OCI-LY7 (cell line): ENCODE results near the gene NR5A2. TPM values are rescaled to one million over a fixed set of nuclear protein-coding genes. Genes with fewer than 3 reads are reported as not detected.

Experiments
- BruUV-seq: library from RNA; stranded (reverse); fragments of 400-500 nt; replicated peaks from 2 replicates; lab custom pipeline; 2021; lab: Mats Ljungman, UMichigan
- CTCF ChIA-PET: fragments of 300-600 bp; sonication (Branson Sonifier 250); formaldehyde crosslinking; loops from one replicate; lab custom pipeline; 2022; ENCODE audit warnings: antibody characterized with exemption; ENCODE audit not compliant: unreplicated experiment; lab: Charles Lee
- POLR2A ChIA-PET: fragments of 300-600 bp; sonication (Branson Sonifier 250); formaldehyde crosslinking; loops from one replicate; lab custom pipeline; 2022; ENCODE audit warnings: antibody characterized with exemption; lab: Charles Lee
- DNase-seq: peaks from one replicate; pipeline ENCODE4 v3.0.0-alpha.2; 2015; ENCODE audit warnings: low spot score
- H2AFZ ChIP-seq: fragments of 200-600 bp; sonication (generic), shearing (Covaris generic); 2 replicates; pipeline ENCODE4 v1.6.1; 2014; ENCODE audit warnings: mild to moderate bottlenecking, antibody characterized with exemption, low read length, moderate library complexity
- H3K27ac ChIP-seq: fragments of 200-600 bp; sonication (generic); 2 replicates; pipeline ENCODE4 v1.5.1; 2014; ENCODE audit warnings: mixed run types, low read depth, mild to moderate bottlenecking, moderate library complexity, low read length, inconsistent platforms; ENCODE audit not compliant: poor library complexity, severe bottlenecking
- H3K36me3 ChIP-seq: fragments of 200-600 bp; sonication (generic); 2 replicates; pipeline ENCODE4 v1.6.1; 2014; ENCODE audit warnings: mild to moderate bottlenecking, antibody characterized with exemption, low read length, moderate library complexity, mixed read lengths; ENCODE audit not compliant: insufficient read depth
- H3K4me1 ChIP-seq: fragments of 200-600 bp; sonication (generic); 2 replicates; pipeline ENCODE4 v1.5.1; 2014; ENCODE audit warnings: mild to moderate bottlenecking, low read length; ENCODE audit not compliant: insufficient read depth, poor library complexity, severe bottlenecking
- H3K4me2 ChIP-seq: fragments of 200-600 bp; sonication (generic); 2 replicates; pipeline ENCODE4 v1.6.1; 2014; ENCODE audit warnings: mild to moderate bottlenecking, low read length
- H3K4me3 ChIP-seq: fragments of 200-600 bp; sonication (generic); 2 replicates; pipeline ENCODE4 v1.5.1; 2014; ENCODE audit warnings: mild to moderate bottlenecking, low read depth, low read length; ENCODE audit not compliant: poor library complexity, severe bottlenecking
- H3K79me2 ChIP-seq: fragments of 200-600 bp; sonication (generic); 2 replicates; pipeline ENCODE4 v1.6.1; 2016; ENCODE audit warnings: low read depth, mild to moderate bottlenecking, low read length, moderate library complexity, mixed read lengths; ENCODE audit not compliant: insufficient read depth
- H3K9me2 ChIP-seq: fragments of 200-600 bp; sonication (generic); 2 replicates; pipeline ENCODE4 v1.6.1; 2016; ENCODE audit warnings: mild to moderate bottlenecking, low read length, mixed read lengths; ENCODE audit not compliant: insufficient read depth
- H3K9me3 ChIP-seq: fragments of 200-600 bp; sonication (generic); 2 replicates; pipeline ENCODE4 v1.6.1; 2014; ENCODE audit warnings: mild to moderate bottlenecking, mixed run types, low read length, mixed read lengths
- H4K20me1 ChIP-seq: fragments of 200-600 bp; sonication (generic); 2 replicates; pipeline ENCODE4 v1.6.1; 2014; ENCODE audit warnings: mild to moderate bottlenecking, antibody characterized with exemption, low read length, moderate library complexity, mixed read lengths; ENCODE audit not compliant: insufficient read depth
- EZH2phosphoT487 ChIP-seq: fragments of 200-600 bp; sonication (generic); IDR thresholded peaks from 2 replicates; pipeline ENCODE4 v1.6.1; 2018; ENCODE audit warnings: low read depth, borderline replicate concordance, mild to moderate bottlenecking, mixed run types, antibody characterized with exemption, low read length, moderate library complexity, mixed read lengths
- intact Hi-C: fragments of 100-400 bp; cut with micrococcal nuclease; formaldehyde crosslinking; loops from one replicate; pipeline ENCODE4 v1.10.0; 2022; ENCODE audit not compliant: unreplicated experiment
- total RNA-seq, 2 experiments: library from RNA; depleted of rRNA in 1 of 2; stranded (reverse); fragments of >200 nt in 1 of 2; shearing (Covaris generic) in 1 of 2; gene quantifications; 2 replicates each; pipeline ENCODE4 v1.2.3, GENCODE V29; 2014 to 2022
- TF ChIP-seq, protein P1 (sequence below): fragments of 200-600 bp; sonication (generic); conservative IDR thresholded peaks from 2 replicates; pipeline ENCODE4 v1.5.1; 2014; ENCODE audit warnings: mild to moderate bottlenecking, antibody characterized with exemption, low read length, moderate library complexity, mixed read lengths

Gene NR5A2
- total RNA-seq, 2 experiments from 2014 or later = 2.3 to 3.9 TPM

DNA sequence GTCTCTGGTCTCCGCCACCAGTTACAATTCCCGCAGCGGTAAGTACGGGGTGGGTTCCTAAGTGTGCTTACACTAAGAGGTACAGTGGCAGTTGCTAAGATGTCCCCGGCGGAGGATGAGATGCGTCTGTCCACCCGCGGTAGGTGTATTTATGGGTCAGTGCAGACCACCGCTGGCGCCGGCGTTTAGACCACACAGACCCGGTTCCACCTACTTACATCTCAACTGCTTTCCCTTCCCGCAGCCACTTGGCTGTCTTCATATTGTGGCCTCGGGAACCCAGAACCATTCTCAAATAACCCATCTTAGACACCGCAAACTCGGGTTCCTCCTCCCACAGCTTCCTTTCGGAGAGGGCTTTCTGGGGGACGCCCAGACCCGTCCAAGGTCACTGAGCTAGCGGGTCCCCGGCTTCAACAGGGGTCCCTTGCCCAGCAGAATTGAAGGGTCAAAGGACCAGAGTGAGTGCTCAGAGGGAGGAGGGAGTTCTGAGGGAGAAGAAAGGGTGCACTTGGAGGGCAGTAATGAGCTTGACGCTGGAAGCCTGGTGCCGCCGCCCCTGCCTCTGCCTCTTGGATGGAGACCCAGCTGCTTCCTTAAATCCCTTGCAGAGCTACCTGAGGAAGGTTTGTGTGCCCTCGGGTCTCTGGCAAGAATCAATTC, 8.6 kb downstream of the NR5A2 start:
- Histone ChIP-seq H3K27ac (no peak overlapping the region), H3K4me2 (no peak overlapping the region), H3K9me3 (no peaks in the 10 kb centered on the region), H3K4me3 (no peak overlapping the region), H3K4me1 (peaks cover 6% of the 10 kb centered on the region), H2AFZ (no peak overlapping the region), H3K36me3 (no peaks in the 10 kb centered on the region), H4K20me1 (no peaks in the 10 kb centered on the region), H3K79me2 (no peaks in the 10 kb centered on the region), H3K9me2 (no peaks in the 10 kb centered on the region)
- ChIA-PET POLR2A (interaction anchor here (0.8 to 1.0 kb wide), 3 partner anchors 27 to 54 kb away, joined by 3 to 4 read pairs (median 3); no protein-coding TSS in a partner anchor), CTCF (no interaction called here)
- intact Hi-C loops = loop anchor here (10.0 kb wide), 1 partner anchor 351 kb away; no protein-coding TSS in a partner anchor
- DNase-seq = no peak
- BruUV-seq = no TSS peak
- TF ChIP-seq, protein P1, sequence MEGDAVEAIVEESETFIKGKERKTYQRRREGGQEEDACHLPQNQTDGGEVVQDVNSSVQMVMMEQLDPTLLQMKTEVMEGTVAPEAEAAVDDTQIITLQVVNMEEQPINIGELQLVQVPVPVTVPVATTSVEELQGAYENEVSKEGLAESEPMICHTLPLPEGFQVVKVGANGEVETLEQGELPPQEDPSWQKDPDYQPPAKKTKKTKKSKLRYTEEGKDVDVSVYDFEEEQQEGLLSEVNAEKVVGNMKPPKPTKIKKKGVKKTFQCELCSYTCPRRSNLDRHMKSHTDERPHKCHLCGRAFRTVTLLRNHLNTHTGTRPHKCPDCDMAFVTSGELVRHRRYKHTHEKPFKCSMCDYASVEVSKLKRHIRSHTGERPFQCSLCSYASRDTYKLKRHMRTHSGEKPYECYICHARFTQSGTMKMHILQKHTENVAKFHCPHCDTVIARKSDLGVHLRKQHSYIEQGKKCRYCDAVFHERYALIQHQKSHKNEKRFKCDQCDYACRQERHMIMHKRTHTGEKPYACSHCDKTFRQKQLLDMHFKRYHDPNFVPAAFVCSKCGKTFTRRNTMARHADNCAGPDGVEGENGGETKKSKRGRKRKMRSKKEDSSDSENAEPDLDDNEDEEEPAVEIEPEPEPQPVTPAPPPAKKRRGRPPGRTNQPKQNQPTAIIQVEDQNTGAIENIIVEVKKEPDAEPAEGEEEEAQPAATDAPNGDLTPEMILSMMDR = no peak
- TF ChIP-seq EZH2phosphoT487 = no peak

DNA sequence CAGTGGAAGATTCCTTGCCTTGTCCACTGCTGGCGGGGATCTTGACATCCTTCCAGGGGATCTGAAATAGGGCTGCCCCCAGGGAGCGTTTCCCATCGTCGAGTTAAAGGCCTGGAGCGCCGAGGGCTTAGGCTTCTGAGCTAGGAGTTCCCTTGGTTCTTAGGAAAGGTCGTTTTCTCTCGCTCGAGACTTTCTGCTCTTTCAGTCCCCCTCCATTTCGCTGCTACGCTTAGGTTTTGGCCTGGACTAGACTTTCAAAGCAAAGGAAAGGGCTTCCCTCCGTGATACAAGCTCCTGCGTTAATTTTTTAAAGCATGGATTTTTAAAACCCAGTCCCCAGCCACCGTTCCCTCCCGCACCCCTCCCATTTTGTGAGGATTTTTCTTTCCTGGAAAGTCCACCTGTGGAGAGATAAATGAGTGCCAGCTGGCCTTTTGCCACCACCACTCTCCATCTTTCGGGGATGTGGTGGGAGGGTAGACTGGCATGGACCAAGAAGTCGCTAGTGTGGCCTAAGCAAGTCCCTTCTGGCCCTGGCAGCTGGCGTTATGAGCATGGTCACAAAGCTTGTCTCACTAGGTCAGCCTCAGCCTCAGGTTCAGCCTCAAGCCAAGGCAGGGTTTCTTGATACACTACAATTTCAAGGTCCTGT, 9.2 kb downstream of the NR5A2 start:
- H3K9me3 ChIP-seq = no peaks in the 10 kb centered on the region
- H3K4me1 ChIP-seq = peaks cover 6% of the 10 kb centered on the region
- no peaks in the 10 kb centered on the region for H3K79me2 ChIP-seq
- CTCF ChIA-PET = no interaction called here
- no TSS peak for BruUV-seq
- H3K4me2 ChIP-seq = no peak overlapping the region
- TF ChIP-seq, protein P1 = no peak
- no peak for TF ChIP-seq EZH2phosphoT487
- no peak for DNase-seq
- POLR2A ChIA-PET = interaction anchor here (0.5 to 1.0 kb wide), 4 partner anchors 8 to 54 kb away, joined by 3 to 4 read pairs (median 3); no protein-coding TSS in a partner anchor
- no peak overlapping the region for H3K27ac ChIP-seq
- intact Hi-C loops = loop anchor here (10.0 kb wide), 1 partner anchor 352 kb away; no protein-coding TSS in a partner anchor
- no peaks in the 10 kb centered on the region for H3K9me2 ChIP-seq
- H2AFZ ChIP-seq = no peak overlapping the region
- no peak overlapping the region for H3K4me3 ChIP-seq
- H3K36me3 ChIP-seq = no peaks in the 10 kb centered on the region
- no peaks in the 10 kb centered on the region for H4K20me1 ChIP-seq
